ENCODE results near the gene CDH13. TPM values are rescaled to one million over a fixed set of nuclear protein-coding genes. Genes with fewer than 3 reads are reported as not detected.

The CDH13 gene
- total and polyA plus RNA-seq, 2 experiments from 2014 or later, result 1.2 to 1.5 TPM

GRCh38 chr16:83095941-83096692, 469.3 kb downstream of the CDH13 start:
- H3K9me2 ChIP-seq (replicated peaks; ENCODE audit: insufficient read depth), result no peaks in the 10 kb centered on the region
- H3K27me3 ChIP-seq, result no peaks in the 10 kb centered on the region
- no peak overlapping the region for H3K4me3 ChIP-seq
- H3K4me1 ChIP-seq (ENCODE audit: insufficient read depth), result no peaks in the 10 kb centered on the region
- peak overlapping the region; percentile 54 for H3K27ac ChIP-seq
- H3K9me3 ChIP-seq (ENCODE audit: low read depth), result no peaks in the 10 kb centered on the region
- H3K36me3 ChIP-seq (replicated peaks; ENCODE audit: insufficient read depth, low read depth), result no peaks in the 10 kb centered on the region
- H2AFZ ChIP-seq, result no peak overlapping the region
- peak overlapping the region; percentile 29 for H3K4me2 ChIP-seq
- WGBS (ENCODE audit: low lambda C conversion rate, missing lambda C conversion rate), result 74% methylated on average over 10 of the region's 10 CpGs
- no peaks in the 10 kb centered on the region for H3K79me2 ChIP-seq
- no peak for TF ChIP-seq EZH2phosphoT487 (IDR thresholded peaks at IDR 0.05; ENCODE audit: low read depth, severe bottlenecking, unreplicated experiment)
- no peak for TF ChIP-seq CTCF (IDR thresholded peaks at IDR 0.05; ENCODE audit: poor library complexity)
- TF ChIP-seq EZH2 (IDR thresholded peaks at IDR 0.05; ENCODE audit: borderline replicate concordance), result no peak
- DNase-seq (ENCODE audit: low spot score), result peak; percentile 25
- H4K20me1 ChIP-seq (ENCODE audit: insufficient read depth, poor library complexity, severe bottlenecking), result no peaks in the 10 kb centered on the region

GRCh38 chr16:83098536-83098935, 471.8 kb downstream of the CDH13 start:
- Histone ChIP-seq H3K27ac (no peak overlapping the region), H3K9me2 (replicated peaks; ENCODE audit: insufficient read depth) (no peaks in the 10 kb centered on the region), H4K20me1 (ENCODE audit: insufficient read depth, poor library complexity, severe bottlenecking) (no peaks in the 10 kb centered on the region), H3K36me3 (replicated peaks; ENCODE audit: insufficient read depth, low read depth) (no peaks in the 10 kb centered on the region), H3K9me3 (ENCODE audit: low read depth) (no peaks in the 10 kb centered on the region), H3K79me2 (no peaks in the 10 kb centered on the region), H3K4me3 (no peak overlapping the region), H2AFZ (no peak overlapping the region), H3K4me2 (no peak overlapping the region), H3K27me3 (no peaks in the 10 kb centered on the region), H3K4me1 (ENCODE audit: insufficient read depth) (no peaks in the 10 kb centered on the region)
- 92% methylated on average over 3 of the region's 3 CpGs for WGBS (ENCODE audit: low lambda C conversion rate, missing lambda C conversion rate)
- TF ChIP-seq EZH2phosphoT487 (IDR thresholded peaks at IDR 0.05; ENCODE audit: low read depth, severe bottlenecking, unreplicated experiment) (no peak), CTCF (IDR thresholded peaks at IDR 0.05; ENCODE audit: poor library complexity) (no peak), EZH2 (IDR thresholded peaks at IDR 0.05; ENCODE audit: borderline replicate concordance) (no peak)
- DNase-seq (ENCODE audit: low spot score), result no peak

GRCh38 chr16:83100679-83101078, 473.9 kb downstream of the CDH13 start:
- WGBS (ENCODE audit: low lambda C conversion rate, missing lambda C conversion rate), result 95% methylated on average over 2 of the region's 2 CpGs
- no peaks in the 10 kb centered on the region for H3K27me3 ChIP-seq
- H3K4me1 ChIP-seq (ENCODE audit: insufficient read depth), result no peaks in the 10 kb centered on the region
- TF ChIP-seq CTCF (IDR thresholded peaks at IDR 0.05; ENCODE audit: poor library complexity), result no peak
- no peak for TF ChIP-seq EZH2phosphoT487 (IDR thresholded peaks at IDR 0.05; ENCODE audit: low read depth, severe bottlenecking, unreplicated experiment)
- TF ChIP-seq EZH2 (IDR thresholded peaks at IDR 0.05; ENCODE audit: borderline replicate concordance), result no peak
- no peaks in the 10 kb centered on the region for H4K20me1 ChIP-seq (ENCODE audit: insufficient read depth, poor library complexity, severe bottlenecking)
- H3K9me2 ChIP-seq (replicated peaks; ENCODE audit: insufficient read depth), result no peaks in the 10 kb centered on the region
- no peak overlapping the region for H3K4me2 ChIP-seq
- H3K36me3 ChIP-seq (replicated peaks; ENCODE audit: insufficient read depth, low read depth), result no peaks in the 10 kb centered on the region
- H3K27ac ChIP-seq, result no peak overlapping the region
- H3K79me2 ChIP-seq, result no peaks in the 10 kb centered on the region
- H3K4me3 ChIP-seq, result no peak overlapping the region
- no peak overlapping the region for H2AFZ ChIP-seq
- no peaks in the 10 kb centered on the region for H3K9me3 ChIP-seq (ENCODE audit: low read depth)
- no peak for DNase-seq (ENCODE audit: low spot score)

Measured in hepatocyte (in vitro differentiated cells).